Measurements from ENCODE around the gene UNC45A. TPM values are rescaled to one million over a fixed set of nuclear protein-coding genes. Genes with fewer than 3 reads are reported as not detected.

Gene UNC45A
- total RNA-seq, 1 donor from 2014 or later = 65.1 TPM

DNA sequence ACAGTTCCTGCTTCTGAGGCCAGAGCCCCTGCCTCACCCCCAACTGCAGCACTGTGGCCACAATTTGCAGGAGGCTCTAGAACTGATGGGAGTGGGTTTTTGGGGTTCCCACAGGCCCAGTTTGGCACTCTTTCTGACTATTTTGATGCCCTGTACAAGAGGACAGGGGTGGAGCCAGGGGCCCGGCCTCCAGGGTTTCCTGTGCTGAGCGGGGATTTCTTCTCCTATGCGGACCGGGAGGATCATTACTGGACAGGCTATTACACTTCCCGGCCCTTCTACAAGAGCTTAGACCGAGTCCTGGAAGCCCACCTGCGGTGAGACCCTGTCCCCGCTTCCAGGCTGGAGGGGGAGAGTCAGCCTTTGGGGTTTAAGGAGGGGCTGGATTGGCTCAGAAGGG, 25.1 kb upstream of the UNC45A start:
- Mint-ChIP-seq H3K36me3 (ENCODE audit: unreplicated experiment) (peaks cover 6% of the 10 kb centered on the region), H3K4me3 (ENCODE audit: unreplicated experiment) (no peak overlapping the region), H3K4me1 (ENCODE audit: low read depth, unreplicated experiment) (peaks cover 11% of the 10 kb centered on the region), H3K9me3 (ENCODE audit: unreplicated experiment) (peaks cover 4% of the 10 kb centered on the region), H3K27me3 (ENCODE audit: unreplicated experiment) (peaks cover 2% of the 10 kb centered on the region), H3K27ac (ENCODE audit: unreplicated experiment) (no peak overlapping the region)
- no peak for DNase-seq
- TF ChIP-seq, protein P1, sequence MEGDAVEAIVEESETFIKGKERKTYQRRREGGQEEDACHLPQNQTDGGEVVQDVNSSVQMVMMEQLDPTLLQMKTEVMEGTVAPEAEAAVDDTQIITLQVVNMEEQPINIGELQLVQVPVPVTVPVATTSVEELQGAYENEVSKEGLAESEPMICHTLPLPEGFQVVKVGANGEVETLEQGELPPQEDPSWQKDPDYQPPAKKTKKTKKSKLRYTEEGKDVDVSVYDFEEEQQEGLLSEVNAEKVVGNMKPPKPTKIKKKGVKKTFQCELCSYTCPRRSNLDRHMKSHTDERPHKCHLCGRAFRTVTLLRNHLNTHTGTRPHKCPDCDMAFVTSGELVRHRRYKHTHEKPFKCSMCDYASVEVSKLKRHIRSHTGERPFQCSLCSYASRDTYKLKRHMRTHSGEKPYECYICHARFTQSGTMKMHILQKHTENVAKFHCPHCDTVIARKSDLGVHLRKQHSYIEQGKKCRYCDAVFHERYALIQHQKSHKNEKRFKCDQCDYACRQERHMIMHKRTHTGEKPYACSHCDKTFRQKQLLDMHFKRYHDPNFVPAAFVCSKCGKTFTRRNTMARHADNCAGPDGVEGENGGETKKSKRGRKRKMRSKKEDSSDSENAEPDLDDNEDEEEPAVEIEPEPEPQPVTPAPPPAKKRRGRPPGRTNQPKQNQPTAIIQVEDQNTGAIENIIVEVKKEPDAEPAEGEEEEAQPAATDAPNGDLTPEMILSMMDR (IDR thresholded peaks at IDR 0.05; ENCODE audit: partially characterized antibody, unreplicated experiment) = no peak

DNA sequence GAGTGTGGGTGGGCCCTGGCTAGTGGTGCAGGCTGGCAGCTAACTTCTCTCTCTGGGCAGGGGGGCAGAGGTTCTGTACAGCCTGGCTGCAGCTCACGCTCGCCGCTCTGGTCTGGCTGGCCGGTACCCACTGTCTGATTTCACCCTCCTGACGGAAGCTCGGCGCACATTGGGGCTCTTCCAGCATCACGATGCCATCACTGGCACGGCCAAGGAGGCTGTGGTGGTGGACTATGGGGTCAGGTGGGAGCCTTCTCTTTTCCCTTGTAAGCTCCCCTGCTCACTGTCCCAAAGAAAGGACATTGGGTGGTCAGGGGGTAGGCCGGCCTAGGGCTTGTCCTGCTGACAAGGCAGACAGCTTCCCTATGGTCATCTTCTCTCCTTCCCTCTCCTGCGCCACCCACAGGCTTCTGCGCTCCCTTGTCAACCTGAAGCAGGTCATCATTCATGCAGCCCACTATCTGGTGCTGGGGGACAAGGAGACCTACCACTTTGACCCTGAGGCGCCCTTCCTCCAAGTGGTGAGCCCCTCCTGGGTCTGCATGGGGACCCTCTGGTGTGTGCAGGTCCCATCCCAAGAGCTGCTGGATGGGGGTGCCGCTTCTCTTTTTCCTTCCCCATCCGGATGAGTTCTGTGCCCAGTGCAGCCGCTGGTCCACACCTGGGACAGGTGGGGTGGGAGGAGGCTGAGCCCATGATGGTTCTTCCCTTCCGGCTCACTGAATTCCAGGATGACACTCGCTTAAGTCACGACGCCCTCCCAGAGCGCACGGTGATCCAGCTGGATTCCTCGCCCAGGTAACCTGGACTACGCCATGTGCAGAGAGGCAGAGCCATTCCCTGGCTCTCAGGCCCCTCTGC, 24.4 kb upstream of the UNC45A start:
- no peak for DNase-seq
- H3K36me3 Mint-ChIP-seq (ENCODE audit: unreplicated experiment) = peaks cover 1% of the 10 kb centered on the region
- no peak overlapping the region for H3K4me3 Mint-ChIP-seq (ENCODE audit: unreplicated experiment)
- TF ChIP-seq, protein P1 (IDR thresholded peaks at IDR 0.05; ENCODE audit: partially characterized antibody, unreplicated experiment) = no peak
- peaks cover 3% of the 10 kb centered on the region for H3K27me3 Mint-ChIP-seq (ENCODE audit: unreplicated experiment)
- H3K27ac Mint-ChIP-seq (ENCODE audit: unreplicated experiment) = no peak overlapping the region
- H3K9me3 Mint-ChIP-seq (ENCODE audit: unreplicated experiment) = peaks cover 10% of the 10 kb centered on the region
- peaks cover 18% of the 10 kb centered on the region for H3K4me1 Mint-ChIP-seq (ENCODE audit: low read depth, unreplicated experiment)

DNA sequence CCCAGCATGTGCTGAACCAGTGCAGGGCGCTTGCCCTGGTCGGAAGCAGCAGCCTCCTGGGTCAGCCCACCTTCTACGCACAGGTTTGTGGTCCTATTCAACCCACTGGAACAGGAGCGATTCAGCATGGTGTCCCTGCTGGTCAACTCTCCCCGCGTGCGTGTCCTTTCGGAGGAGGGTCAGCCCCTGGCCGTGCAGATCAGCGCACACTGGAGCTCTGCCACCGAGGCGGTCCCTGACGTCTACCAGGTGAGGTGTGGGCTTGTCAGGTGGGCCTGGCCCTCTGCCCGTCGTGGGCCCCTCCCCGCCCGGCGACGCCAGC, 23.8 kb upstream of the UNC45A start:
- peaks cover 21% of the 10 kb centered on the region for H3K4me1 Mint-ChIP-seq (ENCODE audit: low read depth, unreplicated experiment)
- no peaks in the 10 kb centered on the region for H3K36me3 Mint-ChIP-seq (ENCODE audit: unreplicated experiment)
- TF ChIP-seq, protein P1 (IDR thresholded peaks at IDR 0.05; ENCODE audit: partially characterized antibody, unreplicated experiment) = no peak
- DNase-seq = no peak
- H3K27ac Mint-ChIP-seq (ENCODE audit: unreplicated experiment) = no peak overlapping the region
- H3K27me3 Mint-ChIP-seq (ENCODE audit: unreplicated experiment) = peaks cover 3% of the 10 kb centered on the region
- H3K9me3 Mint-ChIP-seq (ENCODE audit: unreplicated experiment) = peaks cover 10% of the 10 kb centered on the region
- no peak overlapping the region for H3K4me3 Mint-ChIP-seq (ENCODE audit: unreplicated experiment)

DNA sequence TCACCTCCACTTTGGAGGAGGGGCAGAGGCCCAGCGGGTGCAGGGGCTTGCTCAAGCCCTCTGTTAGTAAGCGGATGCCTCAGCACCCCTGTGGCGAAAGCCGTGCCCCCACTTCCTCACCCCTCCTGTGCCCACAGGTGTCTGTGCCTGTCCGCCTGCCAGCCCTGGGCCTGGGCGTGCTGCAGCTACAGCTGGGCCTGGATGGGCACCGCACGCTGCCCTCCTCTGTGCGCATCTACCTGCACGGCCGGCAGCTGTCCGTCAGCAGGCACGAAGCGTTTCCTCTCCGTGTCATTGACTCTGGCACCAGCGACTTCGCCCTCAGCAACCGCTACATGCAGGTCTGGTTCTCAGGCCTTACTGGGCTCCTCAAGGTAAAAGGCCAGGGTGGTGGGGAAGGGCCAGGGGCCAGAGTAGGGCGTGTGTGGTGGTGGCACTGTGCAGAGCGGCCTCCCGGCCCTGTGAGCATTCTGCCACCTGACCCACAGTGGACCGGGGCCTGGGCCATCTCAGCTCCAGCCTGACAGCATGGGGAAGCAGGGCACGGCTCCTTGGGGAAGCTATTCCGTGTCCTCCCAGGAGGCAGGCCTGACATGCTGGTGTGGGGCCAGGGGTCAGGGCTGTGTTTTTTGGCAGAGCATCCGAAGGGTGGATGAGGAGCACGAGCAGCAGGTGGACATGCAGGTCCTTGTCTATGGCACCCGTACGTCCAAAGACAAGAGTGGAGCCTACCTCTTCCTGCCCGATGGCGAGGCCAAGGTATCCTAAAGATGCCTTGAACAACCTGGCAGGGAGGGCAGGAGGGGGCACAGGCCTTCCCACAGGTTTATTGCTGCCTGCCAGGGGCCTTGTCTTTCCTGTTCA, 22.9 kb upstream of the UNC45A start:
- peaks cover 3% of the 10 kb centered on the region for H3K27me3 Mint-ChIP-seq (ENCODE audit: unreplicated experiment)
- H3K4me1 Mint-ChIP-seq (ENCODE audit: low read depth, unreplicated experiment) = peaks cover 27% of the 10 kb centered on the region
- TF ChIP-seq, protein P1 (IDR thresholded peaks at IDR 0.05; ENCODE audit: partially characterized antibody, unreplicated experiment) = no peak
- no peaks in the 10 kb centered on the region for H3K36me3 Mint-ChIP-seq (ENCODE audit: unreplicated experiment)
- H3K27ac Mint-ChIP-seq (ENCODE audit: unreplicated experiment) = no peak overlapping the region
- H3K9me3 Mint-ChIP-seq (ENCODE audit: unreplicated experiment) = peaks cover 13% of the 10 kb centered on the region
- DNase-seq = no peak
- H3K4me3 Mint-ChIP-seq (ENCODE audit: unreplicated experiment) = no peak overlapping the region

DNA sequence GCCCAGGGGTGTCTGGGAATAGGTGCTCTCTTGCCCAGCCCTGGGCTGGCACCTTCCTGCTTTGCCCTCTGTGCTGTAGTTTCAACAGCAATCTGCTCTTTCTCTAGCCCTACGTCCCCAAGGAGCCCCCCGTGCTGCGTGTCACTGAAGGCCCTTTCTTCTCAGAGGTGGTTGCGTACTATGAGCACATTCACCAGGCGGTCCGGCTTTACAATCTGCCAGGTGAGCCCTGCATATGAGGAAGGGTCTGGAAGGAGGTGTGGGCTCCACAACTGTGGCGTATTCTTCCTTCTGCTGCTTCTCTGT, 22.4 kb upstream of the UNC45A start:
- Mint-ChIP-seq H3K27ac (ENCODE audit: unreplicated experiment) (no peak overlapping the region), H3K4me1 (ENCODE audit: low read depth, unreplicated experiment) (peaks cover 27% of the 10 kb centered on the region), H3K9me3 (ENCODE audit: unreplicated experiment) (peaks cover 13% of the 10 kb centered on the region), H3K36me3 (ENCODE audit: unreplicated experiment) (no peaks in the 10 kb centered on the region), H3K27me3 (ENCODE audit: unreplicated experiment) (peaks cover 3% of the 10 kb centered on the region), H3K4me3 (ENCODE audit: unreplicated experiment) (no peak overlapping the region)
- TF ChIP-seq, protein P1 (IDR thresholded peaks at IDR 0.05; ENCODE audit: partially characterized antibody, unreplicated experiment) = no peak
- DNase-seq = no peak
